ENCODE measurements around the gene MINPP1.
A peak's percentile ranks its signal among the peaks of the same experiment; 100 is the strongest.

MINPP1 gene

GRCh38 chr10:87578160-87578841 is 73.6 kb downstream of the MINPP1 start:
- TF ChIP-seq TARDBP (IDR thresholded peaks at IDR 0.05) = no peak
- TF ChIP-seq CTBP1 (IDR thresholded peaks at IDR 0.05; ENCODE audit: borderline replicate concordance) = no peak
- TF ChIP-seq NFRKB (IDR thresholded peaks at IDR 0.05) = no peak
- no peak for TF ChIP-seq ARNT (IDR thresholded peaks at IDR 0.05)
- no peak for TF ChIP-seq FOXM1 (IDR thresholded peaks at IDR 0.05; ENCODE audit: borderline replicate concordance)
- no peak for TF ChIP-seq SUZ12 (IDR thresholded peaks at IDR 0.05)
- ChIA-PET CTCF (no interaction called here), POLR2A (interaction anchor here (1.2 kb wide), 1 partner anchor 18 kb away, joined by 3 read pairs; no protein-coding TSS in a partner anchor)
- DNase-seq (ENCODE audit: extremely low spot score) = no peak

- POLR2A ChIA-PET = no interaction called here
These were observed 74.2 kb downstream of the MINPP1 start for GRCh38 chr10:87578842-87579401.

GRCh38 chr10:87579563-87579962 is 74.9 kb downstream of the MINPP1 start:
- no peak for TF ChIP-seq ARNT (IDR thresholded peaks at IDR 0.05)
- no peak for TF ChIP-seq ELF4 (IDR thresholded peaks at IDR 0.05)
- POLR2A ChIA-PET = no interaction called here
- no peak for DNase-seq (ENCODE audit: extremely low spot score)
- CTCF ChIA-PET = no interaction called here

More at GRCh38 chr10:87578842-87579401, 74.2 kb downstream of the MINPP1 start:
- CTCF ChIA-PET = no interaction called here
- no peak for DNase-seq (ENCODE audit: extremely low spot score)
- TF ChIP-seq FOXM1 (IDR thresholded peaks at IDR 0.05; ENCODE audit: borderline replicate concordance) (no peak), FOXK2 (IDR thresholded peaks at IDR 0.05) (no peak), FOXA1 (IDR thresholded peaks at IDR 0.05) (no peak), CTBP1 (IDR thresholded peaks at IDR 0.05; ENCODE audit: borderline replicate concordance) (no peak), ZNF384 (IDR thresholded peaks at IDR 0.05) (no peak), NFRKB (IDR thresholded peaks at IDR 0.05) (no peak), HDGF (IDR thresholded peaks at IDR 0.05; ENCODE audit: borderline replicate concordance) (no peak), PKNOX1 (IDR thresholded peaks at IDR 0.05) (no peak), TARDBP (IDR thresholded peaks at IDR 0.05) (no peak), LEF1 (IDR thresholded peaks at IDR 0.05; ENCODE audit: borderline replicate concordance) (no peak), ARNT (IDR thresholded peaks at IDR 0.05) (no peak), SP1 (IDR thresholded peaks at IDR 0.05) (no peak), BHLHE40 (IDR thresholded peaks at IDR 0.05; ENCODE audit: borderline replicate concordance) (no peak), SUZ12 (IDR thresholded peaks at IDR 0.05) (no peak), L3MBTL2 (conservative IDR thresholded peaks at IDR 0.05) (no peak), ELF4 (IDR thresholded peaks at IDR 0.05) (no peak)

GRCh38 chr10:87580016-87580415 is 75.3 kb downstream of the MINPP1 start:
- DNase-seq (ENCODE audit: extremely low spot score) = no peak
- no peak for TF ChIP-seq TARDBP (IDR thresholded peaks at IDR 0.05)
- no peak for TF ChIP-seq HDGF (IDR thresholded peaks at IDR 0.05; ENCODE audit: borderline replicate concordance)
- TF ChIP-seq NFRKB (IDR thresholded peaks at IDR 0.05) = no peak
- no peak for TF ChIP-seq ARNT (IDR thresholded peaks at IDR 0.05)
- no peak for TF ChIP-seq FOXM1 (IDR thresholded peaks at IDR 0.05; ENCODE audit: borderline replicate concordance)
- no peak for TF ChIP-seq L3MBTL2 (conservative IDR thresholded peaks at IDR 0.05)
- no peak for TF ChIP-seq FOXA1 (IDR thresholded peaks at IDR 0.05)
- TF ChIP-seq BHLHE40 (IDR thresholded peaks at IDR 0.05; ENCODE audit: borderline replicate concordance) = no peak
- no peak for TF ChIP-seq SP1 (IDR thresholded peaks at IDR 0.05)
- TF ChIP-seq ELF4 (IDR thresholded peaks at IDR 0.05) = no peak
- no peak for TF ChIP-seq SUZ12 (IDR thresholded peaks at IDR 0.05)
- TF ChIP-seq FOXK2 (IDR thresholded peaks at IDR 0.05) = no peak
- no peak for TF ChIP-seq CTBP1 (IDR thresholded peaks at IDR 0.05; ENCODE audit: borderline replicate concordance)
- TF ChIP-seq LEF1 (IDR thresholded peaks at IDR 0.05; ENCODE audit: borderline replicate concordance) = no peak
- TF ChIP-seq PKNOX1 (IDR thresholded peaks at IDR 0.05) = no peak
- ChIA-PET CTCF (no interaction called here), POLR2A (no interaction called here)

GRCh38 chr10:87585565-87586514 is 81.1 kb downstream of the MINPP1 start:
- POLR2A ChIA-PET = no interaction called here
- peak; percentile 25 for DNase-seq (ENCODE audit: extremely low spot score)
- CTCF ChIA-PET = no interaction called here
- TF ChIP-seq PKNOX1 (IDR thresholded peaks at IDR 0.05) = peak; percentile 46
- no peak for TF ChIP-seq FOXA1 (IDR thresholded peaks at IDR 0.05)
- no peak for TF ChIP-seq CTBP1 (IDR thresholded peaks at IDR 0.05; ENCODE audit: borderline replicate concordance)
- no peak for TF ChIP-seq HDGF (IDR thresholded peaks at IDR 0.05; ENCODE audit: borderline replicate concordance)
- no peak for TF ChIP-seq NFRKB (IDR thresholded peaks at IDR 0.05)
- TF ChIP-seq BHLHE40 (IDR thresholded peaks at IDR 0.05; ENCODE audit: borderline replicate concordance) = no peak

- no peak for TF ChIP-seq CTBP1 (IDR thresholded peaks at IDR 0.05; ENCODE audit: borderline replicate concordance)
- TF ChIP-seq ELF4 (IDR thresholded peaks at IDR 0.05) = no peak
- no peak for TF ChIP-seq NFRKB (IDR thresholded peaks at IDR 0.05)
- no peak for TF ChIP-seq FOXM1 (IDR thresholded peaks at IDR 0.05; ENCODE audit: borderline replicate concordance)
- no peak for TF ChIP-seq FOXA1 (IDR thresholded peaks at IDR 0.05)
- no peak for TF ChIP-seq SP1 (IDR thresholded peaks at IDR 0.05)
- no peak for TF ChIP-seq TARDBP (IDR thresholded peaks at IDR 0.05)
- no peak for TF ChIP-seq ARNT (IDR thresholded peaks at IDR 0.05)
- TF ChIP-seq HDGF (IDR thresholded peaks at IDR 0.05; ENCODE audit: borderline replicate concordance) = no peak
- ChIA-PET POLR2A (no interaction called here), CTCF (no interaction called here)
- DNase-seq (ENCODE audit: extremely low spot score) = no peak
These were observed 85.0 kb downstream of the MINPP1 start for GRCh38 chr10:87589645-87590051.
